ENCODE data around the gene CDKN1C.

Gene CDKN1C

DNA sequence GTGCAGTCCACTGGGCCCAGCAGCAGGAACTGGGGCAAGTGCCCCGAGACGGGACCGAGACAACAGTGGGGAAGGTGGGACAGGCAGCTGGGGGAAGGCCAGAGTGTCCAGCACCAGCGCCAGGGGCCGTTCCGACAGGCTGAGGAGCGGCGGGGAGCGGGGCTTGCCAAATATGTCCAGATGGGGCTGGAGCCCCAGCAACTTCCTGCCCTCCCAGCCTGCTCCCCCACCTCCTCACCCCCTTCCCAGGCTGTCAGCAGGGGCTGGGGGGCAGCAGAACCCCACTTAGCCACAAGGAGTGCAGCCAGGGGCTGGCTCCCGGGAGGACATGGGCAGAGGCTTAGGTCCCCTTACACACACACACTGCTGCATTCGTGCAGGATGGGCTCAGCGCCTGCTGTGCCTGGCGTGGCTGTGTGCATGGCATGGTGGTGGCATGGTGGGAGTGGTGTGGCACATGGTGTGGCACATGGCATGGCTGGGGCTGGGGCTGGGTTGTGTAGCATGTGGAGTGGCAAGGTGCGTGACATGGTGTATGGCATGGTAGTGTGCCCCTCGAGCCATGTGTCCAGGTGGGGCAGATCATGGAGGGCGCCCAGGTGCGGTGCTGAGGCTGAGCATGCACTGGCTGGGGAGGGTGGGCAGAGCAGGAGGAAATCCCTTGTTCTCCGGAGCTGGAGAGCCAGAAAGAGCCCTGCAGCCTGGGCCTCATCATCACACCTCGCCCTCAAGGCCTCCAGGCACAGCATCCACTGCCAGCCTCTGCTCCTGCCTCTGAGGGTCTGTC is 51.7 kb downstream of the CDKN1C start:
- Histone ChIP-seq H3K4me3 (replicated peaks; ENCODE audit: insufficient read depth, low read length) (no peak overlapping the region), H3K27me3 (ENCODE audit: insufficient read depth, poor library complexity, severe bottlenecking) (no peaks in the 10 kb centered on the region), H3K27ac (replicated peaks) (no peak overlapping the region)
- TF ChIP-seq GABPA (IDR thresholded peaks at IDR 0.05; ENCODE audit: low read depth) (no peak), SPI1 (IDR thresholded peaks at IDR 0.05; ENCODE audit: borderline replicate concordance, low read depth) (no peak), REST (IDR thresholded peaks at IDR 0.05; ENCODE audit: insufficient replicate concordance, low read depth) (no peak), POLR2AphosphoS5 (IDR thresholded peaks at IDR 0.05; ENCODE audit: low read depth) (no peak), CTCF (IDR thresholded peaks at IDR 0.05; ENCODE audit: insufficient read depth, low read length) (no peak)
- no peak for DNase-seq (ENCODE audit: low read depth in 1 of 2, low spot score in 1 of 2)
